GM18868 (cell line): Measurements from ENCODE around the gene RABEP1.
"Not testable (repeated sequence)": the region's sequence is repeated elsewhere in the genome, so short reads cannot be mapped to it uniquely, and the experiment has no call there.

Experiments
- ATAC-seq: cut with Tn5 transposase; IDR thresholded peaks from one replicate; pipeline ENCODE4 v1.9.1; 2021; ENCODE audit warnings: mild to moderate bottlenecking, moderate library complexity; ENCODE audit not compliant: unreplicated experiment

RABEP1 gene

DNA sequence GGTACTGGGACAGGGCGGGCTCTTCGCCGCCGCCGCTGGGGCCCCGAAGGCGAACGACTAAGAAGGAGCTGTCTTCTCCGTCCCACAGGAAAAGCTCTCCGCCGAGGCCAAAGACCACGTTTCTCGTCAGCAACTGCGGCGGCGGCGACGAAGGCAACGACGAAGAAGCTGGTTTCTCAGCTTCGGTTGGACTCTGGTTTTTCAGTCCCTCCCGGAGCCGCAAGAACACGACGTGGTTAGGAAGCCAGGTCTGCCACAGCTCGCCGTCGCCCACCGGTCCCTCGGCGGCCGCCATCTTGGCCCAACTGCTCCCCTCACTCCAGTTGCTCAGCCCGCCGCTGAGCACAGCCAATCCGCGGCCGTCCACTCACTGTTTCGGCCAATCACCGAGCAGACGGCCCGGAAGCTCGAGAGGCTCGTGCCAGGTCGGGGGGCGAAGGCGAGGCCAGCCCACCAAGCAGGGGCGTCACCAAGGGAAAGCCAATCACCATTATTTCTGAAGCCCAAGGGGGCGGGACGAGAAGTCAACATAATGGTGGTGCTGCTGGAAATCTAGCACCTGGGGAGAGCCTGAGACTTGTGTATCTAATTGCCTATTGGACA lies 137.4 kb downstream of the RABEP1 start, which contains the start of gene NUP88:
TSS of gene NUP88 (minus strand) at position 307 of the 603 bp plus-strand sequence. CDS start at position 295, 12 bp downstream.
- ATAC-seq, result peak; percentile 92

DNA sequence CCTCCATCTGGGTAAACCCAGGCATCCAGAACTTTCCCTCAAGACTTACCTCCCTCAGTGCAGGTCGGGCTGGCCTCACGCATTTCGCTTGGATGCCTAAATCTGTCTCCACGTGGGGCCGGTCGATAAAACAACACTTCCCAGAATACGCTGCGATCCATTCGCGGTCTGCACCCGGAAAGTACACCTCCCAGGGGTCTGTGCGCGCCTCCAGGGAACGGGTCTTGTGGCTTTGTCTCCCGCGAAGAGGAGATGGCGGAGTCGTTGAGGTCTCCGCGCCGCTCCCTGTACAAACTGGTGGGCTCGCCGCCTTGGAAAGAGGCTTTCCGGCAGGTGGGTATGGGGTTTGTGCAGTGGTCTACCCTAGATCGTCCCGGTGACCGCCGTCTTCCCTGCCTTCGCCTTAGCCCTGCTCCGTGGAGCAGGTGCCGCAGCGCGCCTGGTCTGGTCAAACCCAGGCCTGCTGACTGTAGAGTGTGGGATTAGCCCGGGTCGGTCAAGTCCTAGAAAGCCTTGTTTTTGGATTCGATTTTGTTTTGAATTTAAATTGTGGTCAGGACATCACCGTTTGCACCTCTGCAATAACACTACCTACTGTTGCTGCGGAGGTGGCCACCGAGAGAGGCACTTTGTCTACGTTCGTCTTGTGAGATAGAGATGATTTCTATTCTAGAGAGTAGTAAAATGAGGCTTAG lies 138.0 kb downstream of the RABEP1 start, which contains the start of gene RPAIN:
TSS of gene RPAIN (plus strand) at position 224 of the 695 bp plus-strand sequence. CDS start at position 253, 29 bp downstream.
- peak; percentile 56 for ATAC-seq

DNA sequence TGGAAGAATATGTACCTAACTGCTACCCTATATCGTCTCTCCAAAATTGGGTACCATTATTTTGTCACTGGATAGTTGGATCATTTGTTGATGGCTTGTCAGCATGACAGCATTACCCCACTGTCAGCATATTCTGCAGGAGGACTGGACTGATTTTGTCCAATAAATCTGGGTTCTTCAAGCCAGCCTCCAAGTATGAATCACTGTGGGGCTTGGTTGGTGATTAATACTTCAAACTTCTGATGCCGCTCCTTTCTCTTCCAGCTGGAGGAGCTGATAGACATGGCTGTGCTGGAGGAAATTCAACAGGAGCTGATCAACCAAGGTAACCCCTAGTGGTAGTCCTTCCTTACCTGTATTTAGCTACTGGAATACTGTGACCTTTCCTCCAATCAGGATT lies 140.4 kb downstream of the RABEP1 start:
- ATAC-seq, result no peak

DNA sequence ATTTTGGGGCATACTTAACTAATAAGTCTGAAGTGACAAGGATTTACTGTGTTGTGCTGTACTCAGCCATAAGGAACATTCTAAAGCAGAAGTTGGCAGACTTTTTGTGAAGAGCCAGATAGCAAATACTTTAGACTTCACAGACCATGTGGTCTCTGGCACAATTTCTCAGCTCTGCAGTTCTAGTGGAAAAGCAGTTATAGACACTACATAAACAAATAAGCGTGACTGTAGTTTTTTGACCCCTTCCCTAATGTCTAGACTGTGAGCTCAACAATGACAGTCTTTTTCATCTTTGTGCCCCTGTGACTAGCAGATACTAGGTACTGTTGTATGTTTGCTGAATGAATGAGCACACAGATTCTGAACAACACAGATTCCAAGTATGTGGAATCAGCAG lies 142.8 kb downstream of the RABEP1 start:
- ATAC-seq, result no peak

DNA sequence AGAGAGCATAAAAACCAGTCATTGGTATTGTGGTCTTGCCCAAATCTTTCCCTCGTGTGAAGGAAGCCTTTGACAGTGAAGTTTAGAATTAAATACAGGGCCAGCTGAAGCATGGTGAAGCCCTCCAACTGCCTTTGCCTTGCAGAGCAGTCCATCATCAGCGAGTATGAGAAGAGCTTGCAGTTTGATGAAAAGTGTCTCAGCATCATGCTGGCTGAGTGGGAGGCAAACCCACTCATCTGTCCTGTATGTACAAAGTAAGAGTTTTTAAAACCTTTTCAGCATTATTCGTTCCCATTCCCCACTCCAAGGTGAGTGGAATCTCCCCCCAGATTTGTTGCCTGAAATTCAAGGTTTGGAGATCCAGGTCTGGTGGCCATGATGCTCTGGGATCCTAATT lies 143.7 kb downstream of the RABEP1 start:
- no peak for ATAC-seq

DNA sequence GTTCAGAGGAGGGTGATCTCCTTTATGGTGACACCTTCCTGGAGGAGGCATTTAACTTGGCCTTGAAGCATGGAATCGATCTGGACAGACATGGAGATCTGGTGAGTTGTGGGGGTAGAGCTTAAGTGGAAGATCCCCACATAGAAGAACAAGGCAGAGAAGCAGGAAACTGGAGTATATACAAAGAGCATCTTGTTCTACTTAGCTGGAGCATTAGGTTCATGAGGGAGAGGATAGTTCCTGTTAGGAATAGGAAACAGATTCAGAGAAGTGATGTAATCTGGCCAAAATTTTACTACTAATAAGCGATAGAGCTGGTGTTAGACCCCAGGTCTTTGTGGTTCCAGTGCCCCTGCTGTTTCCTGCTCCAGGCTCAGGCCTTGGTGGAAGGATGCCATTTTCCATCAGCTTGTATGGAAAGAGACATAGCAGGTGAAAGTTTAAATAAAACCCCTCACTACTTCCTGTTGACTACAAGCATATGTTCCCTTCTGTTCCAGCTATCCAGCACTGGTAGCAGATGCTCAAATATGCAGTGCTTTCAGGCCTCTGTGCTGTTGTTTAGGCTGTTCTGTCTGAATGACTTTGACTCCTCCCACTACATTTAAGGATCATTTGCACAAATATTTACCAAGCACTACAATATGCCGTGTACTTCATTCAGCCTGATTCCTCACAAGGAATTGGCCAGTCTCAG lies 147.3 kb downstream of the RABEP1 start:
- ATAC-seq, result no peak

DNA sequence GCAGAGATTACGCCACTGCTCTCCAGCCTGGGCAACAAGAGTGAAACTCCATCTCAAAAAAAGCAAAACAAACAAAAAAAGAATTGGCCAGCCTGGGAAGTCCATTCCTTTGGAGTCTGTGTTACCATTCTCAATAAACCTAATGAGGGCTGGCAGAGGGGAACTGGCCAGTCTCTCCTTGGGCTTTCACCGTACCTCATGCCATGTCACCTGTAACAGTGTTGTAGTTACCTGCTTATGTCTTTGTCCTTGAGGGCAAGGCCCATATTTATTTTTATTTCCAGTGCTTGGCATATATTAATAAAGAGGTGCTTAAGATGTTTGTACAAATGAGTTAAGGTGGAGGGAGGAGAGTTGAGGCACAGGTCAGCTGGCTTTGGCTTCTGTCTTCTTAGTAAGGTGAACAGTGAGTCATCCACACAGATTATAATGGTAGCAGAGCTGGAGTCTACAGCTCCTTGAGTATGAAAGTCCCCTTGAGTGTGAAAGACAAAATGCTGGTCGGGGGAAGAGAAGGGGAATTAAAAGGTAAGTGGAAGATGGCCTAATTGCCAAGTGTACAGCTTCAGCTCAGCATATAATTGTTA lies 148.4 kb downstream of the RABEP1 start:
- no peak for ATAC-seq

DNA sequence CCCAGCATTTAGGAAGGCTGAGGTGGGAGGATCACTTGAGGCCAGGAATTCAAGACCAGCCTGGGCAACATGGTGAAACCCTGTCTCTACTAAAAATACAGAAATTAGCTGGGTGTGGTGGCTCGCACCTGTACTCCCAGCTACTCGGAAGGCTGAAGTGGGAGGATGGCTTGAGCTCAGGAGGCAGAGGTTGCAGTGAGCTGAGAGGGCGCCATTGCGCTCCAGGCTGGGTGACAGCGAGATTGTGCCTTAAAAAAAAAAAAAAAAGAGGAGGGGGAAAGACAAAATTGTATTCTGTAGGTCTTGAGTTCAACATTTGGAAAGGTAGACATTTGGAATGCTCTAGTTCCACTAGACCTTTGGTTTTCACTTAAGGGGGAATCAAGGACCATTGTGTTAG lies 149.2 kb downstream of the RABEP1 start:
- ATAC-seq, result not testable (repeated sequence)

DNA sequence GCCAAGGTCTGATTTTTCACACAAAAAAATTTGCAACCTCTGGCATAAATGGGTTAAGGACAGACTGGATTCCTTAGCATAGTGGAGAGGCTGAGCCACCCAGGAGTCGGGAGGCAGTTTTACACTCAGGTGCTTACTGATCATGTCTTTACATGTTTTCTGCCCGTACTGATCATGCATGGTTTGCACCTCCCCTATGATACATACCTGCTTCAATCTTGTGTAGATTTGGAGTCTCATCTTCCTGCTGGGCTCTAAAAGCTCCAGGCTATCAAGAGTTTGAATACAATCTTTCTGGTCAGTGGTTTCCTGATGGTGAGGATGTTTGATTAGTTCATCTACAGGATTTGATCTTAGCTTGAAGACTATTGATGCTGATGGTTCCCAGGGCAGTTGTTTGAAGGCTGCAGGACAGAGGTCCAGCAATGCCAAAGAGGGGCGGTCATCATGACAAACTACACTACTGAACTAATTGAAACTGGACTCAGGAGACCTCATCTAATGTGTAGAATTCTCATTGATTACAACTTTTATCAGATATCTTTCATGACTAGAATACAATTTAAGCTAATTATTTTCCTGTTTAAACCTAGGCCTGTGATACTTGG lies 150.0 kb downstream of the RABEP1 start:
- no peak for ATAC-seq

DNA sequence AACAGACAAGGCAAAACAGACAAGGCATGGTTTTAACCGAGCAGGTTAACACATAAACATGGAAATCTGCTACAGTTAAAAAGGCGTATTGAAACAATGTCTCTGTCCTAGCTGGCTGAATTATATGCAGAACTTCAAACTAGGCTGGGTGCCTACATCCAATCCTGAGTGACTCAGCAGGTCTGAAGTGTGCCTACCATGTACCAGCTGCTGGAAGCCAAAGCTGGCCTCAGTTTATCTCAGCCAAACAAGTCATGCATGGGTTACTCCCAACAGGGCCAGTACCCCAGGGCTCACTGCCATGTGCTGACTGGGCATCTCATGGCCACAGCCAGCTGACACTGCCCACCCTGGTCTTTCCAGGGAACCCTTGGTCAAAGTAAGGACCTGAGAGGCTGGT lies 152.9 kb downstream of the RABEP1 start:
- no peak for ATAC-seq
